ENCODE data around the gene PDGFC.

PDGFC gene, protein sequence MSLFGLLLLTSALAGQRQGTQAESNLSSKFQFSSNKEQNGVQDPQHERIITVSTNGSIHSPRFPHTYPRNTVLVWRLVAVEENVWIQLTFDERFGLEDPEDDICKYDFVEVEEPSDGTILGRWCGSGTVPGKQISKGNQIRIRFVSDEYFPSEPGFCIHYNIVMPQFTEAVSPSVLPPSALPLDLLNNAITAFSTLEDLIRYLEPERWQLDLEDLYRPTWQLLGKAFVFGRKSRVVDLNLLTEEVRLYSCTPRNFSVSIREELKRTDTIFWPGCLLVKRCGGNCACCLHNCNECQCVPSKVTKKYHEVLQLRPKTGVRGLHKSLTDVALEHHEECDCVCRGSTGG

DNA sequence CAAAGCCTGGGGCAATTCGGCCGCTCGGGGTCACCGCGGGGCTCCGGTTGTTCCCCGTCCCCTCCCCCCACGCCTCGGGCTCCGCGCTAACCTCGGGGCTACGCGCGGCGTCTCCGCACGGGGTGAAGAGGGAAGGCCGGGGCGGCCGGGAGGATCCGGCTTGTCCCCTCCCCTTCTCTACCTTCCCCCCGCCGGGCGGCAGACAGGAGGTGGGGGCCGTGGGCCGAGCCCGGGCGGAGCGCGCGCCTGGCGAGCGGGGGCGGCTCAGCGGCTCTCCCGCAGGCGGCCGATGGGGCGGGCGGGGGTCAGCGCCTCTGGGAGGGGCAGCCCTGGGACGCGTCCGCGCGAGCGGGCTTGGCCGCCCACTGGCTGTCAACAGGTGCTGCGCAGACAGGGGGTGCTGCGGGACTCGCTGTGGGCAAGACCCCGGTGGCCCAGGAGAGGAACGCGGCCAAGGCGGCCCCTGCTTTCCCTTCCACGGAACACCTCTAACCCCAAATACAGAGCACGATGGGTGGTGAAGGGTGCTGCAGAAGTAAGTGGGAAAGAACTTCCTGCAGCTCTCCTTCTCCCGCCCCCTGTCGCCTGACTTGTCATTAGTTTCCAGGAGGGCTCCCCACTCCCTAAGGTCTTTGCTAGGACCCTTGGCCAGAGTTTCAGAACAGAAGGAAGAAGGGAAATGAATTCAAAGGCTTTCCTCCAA, at the start of gene PDGFC:
Gene PDGFC, minus strand, starts transcription at position 124 of the 703 bp plus-strand sequence. CDS start 896 bp downstream, outside the sequence.
- DNase-seq (ENCODE audit: low read depth in 2 of 2): no peak

DNA sequence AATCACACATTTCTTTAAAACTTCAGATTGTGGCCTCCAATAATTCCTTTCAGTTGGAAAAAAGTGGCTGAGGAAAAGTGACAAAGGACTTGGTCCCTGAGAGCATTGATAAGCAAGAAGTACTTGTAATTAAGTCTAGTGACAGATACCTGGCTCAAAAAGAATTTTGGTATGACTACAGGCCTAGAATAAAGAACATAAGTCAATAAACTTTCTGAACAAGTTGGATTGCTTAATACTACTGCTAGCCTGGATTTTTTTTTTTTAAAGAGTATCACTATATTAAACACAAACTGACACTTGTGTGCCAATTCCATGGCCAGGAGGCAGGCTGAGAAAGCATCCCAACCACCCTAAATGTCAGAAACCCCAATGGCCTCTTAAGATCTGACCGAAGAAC, 49.3 kb upstream of the PDGFC start:
- DNase-seq (ENCODE audit: low read depth in 2 of 2): no peak

DNA sequence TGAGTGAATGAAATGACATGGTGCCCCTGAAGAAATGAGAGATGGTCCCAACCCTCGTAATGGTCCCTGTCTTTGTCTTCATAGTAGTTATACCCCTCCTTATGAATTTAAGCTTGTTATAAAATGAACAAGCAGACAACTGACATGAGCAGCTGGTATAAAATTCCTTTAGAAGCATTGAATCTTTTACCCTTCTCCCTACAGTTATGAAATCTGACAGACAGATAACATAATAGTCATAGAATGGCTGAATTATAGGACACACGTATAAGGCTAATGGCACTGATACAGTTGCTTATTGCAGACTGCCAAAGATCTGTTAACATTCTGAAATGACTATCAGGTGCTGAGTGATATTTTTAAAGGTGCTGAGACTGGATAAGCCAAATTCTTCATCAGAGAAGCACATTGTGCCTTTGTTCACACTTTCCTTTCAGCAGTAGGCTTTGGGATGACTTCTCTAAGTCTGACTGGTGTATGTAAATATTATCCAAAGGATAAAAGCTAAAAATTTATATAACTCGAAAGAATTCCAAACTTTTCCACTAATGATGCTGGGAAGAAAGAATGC, 47.4 kb upstream of the PDGFC start:
- no peak for DNase-seq (ENCODE audit: low read depth in 2 of 2)

DNA sequence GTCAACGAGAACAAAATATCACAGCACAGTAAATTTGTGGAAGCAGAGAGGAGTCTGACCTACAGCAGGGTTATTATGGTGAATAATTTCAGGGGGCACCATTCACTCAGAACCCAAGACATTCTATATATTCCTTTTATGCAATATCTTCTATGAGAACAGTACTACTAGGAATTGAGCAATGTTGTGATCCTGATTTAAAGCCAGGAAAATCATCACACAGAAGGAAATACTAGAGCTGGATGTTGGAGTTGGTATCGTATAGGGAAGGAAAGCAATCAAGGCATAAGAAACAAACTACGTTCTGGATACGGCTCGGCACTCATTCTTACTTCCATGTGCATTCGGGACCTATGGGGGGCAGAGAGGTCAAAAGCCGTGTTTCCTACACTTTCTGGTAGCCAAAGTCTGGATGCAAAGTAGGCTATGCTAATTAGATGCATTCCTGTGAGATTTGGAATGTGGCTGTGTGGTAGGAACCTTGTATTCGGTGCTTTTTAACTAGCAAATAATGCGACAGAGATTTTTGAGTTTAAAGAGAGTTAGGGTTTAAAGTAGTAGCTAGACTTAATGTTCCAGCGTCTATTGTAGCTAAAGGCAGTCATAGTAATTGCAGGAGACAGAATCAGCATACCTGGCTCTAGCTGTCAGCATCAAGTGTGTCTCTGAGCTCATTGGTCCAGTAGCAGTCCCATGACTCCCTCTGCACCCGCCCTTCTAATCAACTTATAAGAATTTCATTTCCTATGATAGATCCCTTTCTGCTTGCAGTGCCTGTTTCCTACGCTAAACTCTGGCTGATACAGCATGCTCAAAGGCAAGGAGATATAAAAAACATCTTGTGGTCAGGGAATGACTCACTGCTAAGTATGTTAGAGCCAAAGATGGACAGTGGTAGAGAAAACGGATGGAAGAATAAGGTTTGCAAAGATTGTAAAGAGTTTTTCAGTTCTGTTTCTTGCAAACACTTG, 43.3 kb upstream of the PDGFC start:
- DNase-seq (ENCODE audit: low read depth in 2 of 2): peak; percentile 50 to 57

DNA sequence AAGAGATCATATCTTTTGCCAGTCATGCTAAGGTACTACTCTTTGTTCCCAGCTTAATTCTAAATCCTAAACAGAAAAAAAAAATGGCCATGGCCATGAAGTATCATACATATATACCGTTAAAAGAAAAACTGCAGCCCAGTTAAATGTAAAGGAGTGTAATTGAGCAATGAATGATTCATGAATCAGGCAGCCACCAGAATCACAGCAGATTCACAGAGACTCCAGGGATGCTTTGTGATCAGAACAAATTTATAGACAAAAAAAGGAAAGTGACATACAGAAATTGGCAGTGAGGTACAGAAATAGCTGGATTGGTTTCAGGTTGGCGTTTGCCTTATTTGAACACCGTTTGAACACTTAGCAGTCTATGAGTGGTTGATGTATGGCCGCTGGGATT, 42.1 kb upstream of the PDGFC start:
- no peak for DNase-seq (ENCODE audit: low read depth in 2 of 2)

DNA sequence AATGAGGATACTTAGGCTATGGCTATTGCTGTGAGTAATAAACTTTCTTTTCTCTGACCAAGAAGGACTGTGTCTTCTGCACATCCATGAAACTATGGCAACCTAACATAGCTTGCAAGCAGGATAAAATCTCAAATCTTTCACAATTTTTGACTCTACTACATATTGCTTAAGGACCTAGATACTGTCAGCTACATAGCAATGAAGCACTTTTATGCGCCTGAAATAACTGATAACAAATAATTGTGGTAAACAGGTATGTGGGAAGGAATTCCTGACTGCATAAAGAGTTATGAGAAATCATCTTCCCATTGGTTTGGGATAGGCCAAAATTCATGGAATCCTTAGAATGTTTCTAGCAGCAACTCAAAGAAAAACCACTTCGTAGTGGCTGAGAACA, 41.2 kb upstream of the PDGFC start:
- DNase-seq (ENCODE audit: low read depth in 2 of 2): peak; percentile 36 to 67

DNA sequence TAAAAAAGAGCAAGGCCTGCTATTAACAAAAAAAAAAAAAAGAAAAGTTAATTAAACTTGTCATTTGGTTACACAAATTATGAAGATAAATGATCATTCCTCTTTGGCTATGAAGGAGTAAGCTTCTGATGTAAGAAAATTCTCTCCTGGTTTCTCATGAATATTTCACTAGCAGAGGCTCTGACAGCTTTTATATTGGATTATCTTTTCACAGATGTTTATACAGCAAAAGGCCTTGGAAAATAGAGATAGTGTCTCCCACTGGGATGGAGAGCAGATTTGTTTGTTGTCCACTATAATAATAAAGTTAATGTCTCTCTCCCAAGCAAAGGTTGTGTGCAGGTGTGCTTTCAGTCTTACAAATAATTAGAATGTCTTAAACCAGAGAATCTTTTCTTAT, 40.7 kb upstream of the PDGFC start:
- no peak for DNase-seq (ENCODE audit: low read depth in 2 of 2)

DNA sequence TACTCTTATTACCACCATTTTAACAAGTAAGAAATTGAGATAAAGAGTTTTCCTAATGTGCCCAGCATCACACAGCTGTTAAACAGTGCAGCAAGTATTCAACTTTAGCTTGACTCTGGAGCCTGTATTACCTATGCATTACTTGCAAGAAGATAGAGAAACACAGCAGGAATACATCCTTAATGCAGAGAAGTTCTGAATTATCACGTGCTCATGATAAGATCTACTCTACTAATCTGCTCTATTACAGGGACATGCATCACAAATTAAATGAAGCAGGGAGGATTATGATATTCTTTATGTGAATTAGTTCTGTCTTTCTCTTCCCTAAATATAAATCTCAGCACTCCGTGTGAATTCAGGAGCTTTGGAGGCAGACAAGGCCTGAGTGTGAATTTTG, 39.0 kb upstream of the PDGFC start:
- DNase-seq (ENCODE audit: low read depth in 2 of 2): no peak

DNA sequence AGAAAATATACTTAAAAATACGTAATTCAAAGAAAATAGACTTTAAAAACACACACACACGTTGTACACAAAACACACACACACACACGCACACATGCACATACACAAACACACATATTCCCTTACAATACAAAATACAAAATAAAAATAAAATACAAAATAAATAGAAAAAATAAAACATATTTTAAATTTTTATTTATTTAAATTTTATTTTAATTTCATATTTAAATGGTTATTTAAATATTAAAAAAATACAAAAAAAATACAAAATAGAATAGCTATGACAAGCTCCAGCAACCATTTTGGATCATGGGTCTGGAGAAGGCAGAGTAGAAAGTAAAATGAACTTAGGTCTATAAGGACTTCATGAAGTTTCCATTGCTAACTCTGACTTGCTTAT, 34.2 kb upstream of the PDGFC start:
- no peak for DNase-seq (ENCODE audit: low read depth in 2 of 2)

DNA sequence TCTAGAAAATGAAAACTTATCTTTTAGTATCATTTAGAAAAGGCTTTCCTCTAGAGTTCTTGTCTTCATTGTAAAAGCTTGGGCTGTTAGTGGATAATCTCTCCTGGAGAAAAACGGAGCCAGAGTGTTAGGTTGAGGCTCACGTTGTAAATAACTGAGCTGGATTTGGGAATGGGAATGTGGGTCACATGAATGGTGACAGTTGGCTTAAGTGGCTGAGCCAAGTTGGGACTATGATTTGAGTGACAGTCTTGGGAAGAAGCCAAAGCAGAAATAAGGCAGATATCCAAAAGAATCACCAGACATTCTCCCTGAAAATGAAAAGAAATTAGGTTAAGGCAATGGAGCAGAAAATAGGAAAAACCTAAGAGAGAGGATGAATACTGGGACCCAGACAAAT, 33.6 kb upstream of the PDGFC start:
- DNase-seq (ENCODE audit: low read depth in 2 of 2): no peak

DNA sequence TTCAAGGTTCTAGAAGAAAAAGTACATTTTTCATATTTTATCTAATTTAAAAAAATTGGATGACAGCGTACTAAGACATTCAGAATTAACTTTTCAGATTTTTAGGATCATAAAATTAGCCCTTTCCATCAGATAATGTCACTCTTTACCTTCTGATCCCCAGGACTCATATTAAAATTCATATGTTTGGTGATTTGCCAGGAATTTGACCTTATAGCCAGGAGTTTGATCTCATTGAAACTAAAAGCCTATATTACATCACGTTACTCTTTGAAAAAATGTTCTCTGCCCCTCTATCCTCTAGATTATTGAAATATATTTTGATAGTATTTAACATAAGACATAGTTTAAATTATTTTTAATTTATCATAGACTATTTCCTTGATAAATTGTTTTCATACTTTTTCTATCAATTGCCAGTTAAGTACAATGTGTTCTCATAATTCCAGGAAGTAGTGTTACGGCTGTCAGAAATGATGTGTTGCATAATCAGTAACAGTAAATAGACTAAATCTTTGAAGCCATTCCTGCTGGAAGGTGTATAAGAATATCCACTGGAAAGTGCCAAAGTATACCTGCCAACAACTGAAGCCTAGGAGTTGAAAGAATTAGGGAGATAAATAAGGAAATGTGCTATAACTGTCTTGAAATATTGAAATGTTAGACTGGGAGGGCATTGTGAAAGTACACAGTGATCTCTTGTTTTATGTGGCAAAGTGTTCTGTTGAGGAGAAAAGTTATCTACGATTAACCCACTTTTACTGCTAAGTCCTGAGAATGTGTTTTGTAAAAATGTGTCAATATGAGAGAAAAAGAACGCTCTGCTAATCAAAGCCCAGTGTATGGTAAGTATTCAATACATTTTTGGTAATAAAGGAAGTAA, 32.9 kb upstream of the PDGFC start:
- no peak for DNase-seq (ENCODE audit: low read depth in 2 of 2)

DNA sequence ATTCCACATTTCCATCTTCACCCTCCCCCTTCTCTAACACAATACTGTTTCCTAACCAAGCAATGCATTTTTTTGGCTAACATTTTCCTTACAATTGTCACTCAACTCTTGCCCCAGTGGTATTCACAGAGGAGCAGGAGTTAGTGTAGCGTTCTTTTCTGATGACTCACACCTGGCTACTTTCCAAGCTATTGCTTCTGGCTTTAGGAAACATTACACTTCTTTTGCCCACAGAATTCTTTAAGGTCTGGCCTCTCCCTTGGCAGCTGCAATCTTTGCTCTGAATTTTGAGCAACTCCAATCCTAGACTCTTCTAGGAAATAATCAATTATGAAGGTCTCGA, 27.5 kb upstream of the PDGFC start:
- peak; percentile 100 for DNase-seq (ENCODE audit: low read depth in 2 of 2)

DNA sequence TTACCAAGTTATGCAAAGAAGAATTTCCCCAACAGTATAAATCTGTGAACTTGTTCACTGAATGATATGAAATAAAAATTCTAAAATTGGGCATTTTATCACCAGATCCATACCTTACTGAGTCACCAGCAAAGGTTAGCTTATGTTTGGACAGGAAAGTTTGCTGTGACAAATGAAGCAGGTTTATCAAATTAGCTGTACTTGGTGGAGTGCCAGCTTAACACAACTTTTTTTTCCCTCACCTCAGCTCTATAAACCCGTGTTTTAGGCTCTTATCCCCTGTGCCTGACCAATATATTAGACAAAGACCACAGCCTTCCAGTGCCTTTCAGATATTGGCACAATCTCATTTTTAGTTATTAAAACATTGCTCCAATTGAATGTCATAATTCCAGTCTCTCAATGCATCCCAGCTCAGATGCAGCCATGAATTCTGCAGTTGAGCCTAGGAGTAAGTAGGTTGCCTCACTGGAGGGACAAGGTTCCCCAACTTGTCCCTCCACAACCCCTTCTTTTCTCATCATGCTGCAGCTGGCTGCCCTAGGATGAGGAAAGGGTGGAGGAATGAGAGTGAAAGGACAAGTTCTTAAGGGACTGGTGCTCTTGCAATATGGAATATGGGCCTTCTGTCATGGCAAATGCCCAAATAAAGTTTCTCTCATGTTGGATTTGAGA, 27.0 kb upstream of the PDGFC start:
- no peak for DNase-seq (ENCODE audit: low read depth in 2 of 2)

DNA sequence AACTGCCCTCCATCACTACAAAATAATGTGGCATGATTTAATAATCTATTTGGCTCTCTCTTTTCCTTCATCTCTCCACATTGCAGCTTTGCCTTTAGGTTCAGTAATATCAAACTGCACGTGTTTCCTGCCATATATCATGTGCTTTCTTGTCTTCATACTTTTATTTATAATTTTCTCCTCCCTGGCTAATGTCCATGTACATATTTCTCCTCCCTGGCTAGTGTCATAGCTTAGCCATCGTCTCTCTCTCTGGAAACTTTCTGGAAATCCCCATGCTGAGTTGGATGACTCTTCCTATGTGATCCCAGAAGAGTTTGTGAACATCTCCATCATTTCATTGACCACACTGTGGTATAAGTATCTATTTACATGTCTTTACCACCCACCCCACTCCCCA, 21.3 kb upstream of the PDGFC start:
- DNase-seq (ENCODE audit: low read depth in 2 of 2): no peak

DNA sequence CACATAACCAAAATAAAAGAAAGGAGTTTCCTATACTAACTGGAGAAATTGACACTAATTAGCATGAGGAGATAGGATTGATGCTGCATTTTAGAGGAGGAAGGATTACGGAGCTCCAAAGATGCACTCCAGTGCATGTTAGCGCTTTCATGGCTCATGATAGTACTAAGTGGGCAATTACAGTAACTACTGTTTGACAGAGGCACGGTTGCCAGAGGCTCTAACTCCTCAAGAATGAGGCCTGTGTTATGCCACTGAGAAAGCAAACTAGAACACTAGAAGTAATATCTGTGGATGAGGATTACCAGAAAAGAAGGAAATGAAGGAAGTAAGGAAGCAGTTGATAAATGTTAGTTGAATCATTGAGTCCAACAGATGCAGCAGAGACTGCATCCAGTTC, 19.6 kb upstream of the PDGFC start:
- no peak for DNase-seq (ENCODE audit: low read depth in 2 of 2)

DNA sequence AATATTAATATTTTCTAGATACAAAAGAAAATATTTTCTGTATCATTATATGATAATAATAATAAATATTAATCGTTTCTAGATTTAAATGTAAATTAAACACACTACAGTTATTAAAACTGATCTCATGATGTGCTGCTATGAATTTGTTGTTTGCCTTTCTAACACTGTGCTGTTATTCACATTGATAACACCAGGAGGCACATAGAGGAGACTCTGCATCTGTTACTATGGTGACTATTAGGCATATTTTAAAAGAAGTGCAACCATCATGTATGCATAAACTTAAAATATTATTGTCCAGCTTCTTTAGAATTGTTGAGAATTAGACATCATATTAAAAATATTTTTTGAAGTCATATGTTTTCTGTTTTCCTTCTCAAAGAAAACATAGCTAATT, 11.8 kb upstream of the PDGFC start:
- DNase-seq (ENCODE audit: low read depth in 2 of 2): no peak

DNA sequence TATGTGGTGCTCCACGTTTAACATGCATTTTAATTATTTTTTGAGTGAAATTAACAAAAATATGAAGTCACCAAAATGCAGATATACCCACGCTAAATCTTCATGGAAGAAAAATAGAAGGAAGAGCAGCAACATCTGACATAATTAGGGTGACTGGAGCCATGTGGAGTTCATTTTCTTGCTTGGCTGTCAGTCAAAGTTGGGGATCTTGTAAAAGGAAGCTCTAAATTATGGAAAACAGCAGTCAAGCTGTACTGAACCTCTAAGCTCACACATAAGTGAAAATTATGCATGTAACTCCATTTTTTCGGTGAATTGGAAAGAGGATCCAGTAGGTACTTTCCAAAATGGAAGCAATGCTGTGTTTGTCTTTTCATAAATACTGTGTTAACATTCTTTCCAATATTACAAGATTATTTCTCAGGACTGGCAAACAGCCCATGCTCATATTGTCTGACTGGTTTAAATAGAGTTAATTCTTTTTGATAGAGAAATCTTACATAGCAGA, 9.7 kb upstream of the PDGFC start:
- DNase-seq (ENCODE audit: low read depth in 2 of 2): peak in 1 of 2 experiments; percentile 41

DNA sequence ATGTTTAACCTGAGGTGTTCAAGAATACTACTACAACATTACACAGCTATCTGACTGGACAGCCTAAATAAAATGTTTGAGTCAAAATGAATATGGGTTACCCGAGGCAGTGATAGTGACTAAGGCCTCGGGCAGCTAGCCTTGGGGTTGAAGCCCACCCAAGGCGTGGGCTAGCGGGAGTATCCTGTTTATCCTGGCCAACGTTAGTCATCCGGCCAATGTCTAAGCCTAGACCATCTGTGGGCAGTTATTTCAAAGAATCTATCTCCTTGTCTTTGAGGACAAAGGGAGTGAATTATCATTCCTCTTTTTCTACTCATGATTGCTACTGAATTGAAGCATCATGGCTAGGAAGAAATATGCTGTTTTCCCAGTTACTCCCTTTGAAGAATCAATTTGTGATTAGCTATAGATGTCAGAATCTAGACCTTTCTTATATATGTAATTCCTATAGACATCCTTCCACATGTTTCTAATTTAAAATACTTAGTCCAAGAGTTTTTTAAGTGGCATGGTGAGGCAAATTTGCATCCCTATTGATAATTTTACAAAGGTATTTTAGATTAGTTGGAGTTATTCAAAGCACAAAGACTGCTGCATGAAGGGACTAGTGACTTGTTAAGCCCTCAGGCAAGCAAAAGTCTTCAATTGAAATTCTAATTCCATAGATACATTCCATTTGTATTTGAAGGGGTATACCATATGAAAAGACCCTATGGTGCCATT, 6.0 kb upstream of the PDGFC start:
- DNase-seq (ENCODE audit: low read depth in 2 of 2): peak; percentile 90 to 91

DNA sequence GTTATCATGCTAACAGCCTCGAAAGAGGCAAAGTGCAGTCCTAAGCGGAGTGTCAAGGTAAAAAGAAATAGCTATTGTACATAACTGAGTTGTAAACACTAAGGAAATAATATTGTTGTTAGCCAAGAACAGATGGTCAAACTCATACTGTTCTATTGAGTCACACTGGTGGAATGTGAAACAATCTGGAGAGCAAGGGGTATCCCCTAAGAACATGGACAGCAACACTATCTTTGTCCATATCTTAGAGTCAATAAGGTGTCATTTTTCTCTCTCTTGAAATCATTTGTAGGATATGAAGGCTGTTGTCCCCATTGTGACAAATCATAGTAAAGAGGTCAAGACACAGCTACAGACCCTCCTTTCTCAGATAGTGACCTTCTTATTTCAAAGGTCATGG, 4.5 kb upstream of the PDGFC start:
- no peak for DNase-seq (ENCODE audit: low read depth in 2 of 2)

DNA sequence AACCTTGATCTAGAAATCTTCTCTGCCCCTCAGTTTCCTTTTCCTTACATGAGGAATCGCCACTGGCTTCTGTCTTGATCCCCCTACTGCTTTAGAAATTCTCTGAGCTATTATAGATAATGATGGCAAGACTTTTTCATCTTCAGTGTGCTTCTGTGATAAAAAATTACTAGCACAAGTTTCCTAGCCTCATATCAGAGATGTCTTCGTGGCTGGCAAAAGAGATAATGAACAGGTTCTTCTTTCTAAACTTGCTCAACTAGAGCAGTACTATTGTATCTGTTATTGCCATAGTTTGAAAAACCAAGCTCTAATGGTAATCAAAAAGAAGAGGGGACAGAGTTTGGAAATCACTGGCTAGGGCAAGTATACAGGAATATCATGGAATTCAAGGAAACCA, 4.1 kb upstream of the PDGFC start:
- no peak for DNase-seq (ENCODE audit: low read depth in 2 of 2)
